Uterus (tissue), 4 donors: ENCODE data around the gene HLA-DMA. TPM values are rescaled to one million over a fixed set of nuclear protein-coding genes. Genes with fewer than 3 reads are reported as not detected.
A peak's percentile ranks its signal among the peaks of the same experiment; 100 is the strongest.

Experiments used
- DNase-seq, 2 donors: peaks; one replicate each; pipeline ENCODE4 v3.0.0-alpha.2; 2019 to 2020
- H3K27ac ChIP-seq, 2 donors: fragments of 200-600 bp; sonication (generic); 1 replicate in 1 of 2; 2 replicates in 1 of 2; pipeline ENCODE4 v1.5.1; 2016 to 2018
- H3K27me3 ChIP-seq, 2 donors: fragments of 200-600 bp; sonication (generic); one replicate each; pipeline ENCODE4 v1.5.1; 2018 to 2019; ENCODE audit warnings: control low read depth in 1 of 2
- H3K36me3 ChIP-seq, 2 donors: fragments of 200-600 bp; sonication (generic); one replicate each; pipeline ENCODE4 v1.5.1; 2019; ENCODE audit warnings: control low read depth in 1 of 2
- H3K4me1 ChIP-seq, 2 donors: fragments of 200-600 bp; sonication (generic); one replicate each; pipeline ENCODE4 v1.5.1; 2018 to 2019; ENCODE audit warnings: control low read depth in 1 of 2
- H3K4me3 ChIP-seq, 2 donors: fragments of 200-600 bp; sonication (generic); 1 replicate in 1 of 2; 2 replicates in 1 of 2; pipeline ENCODE4 v1.5.1; 2018 to 2019; ENCODE audit warnings: mild to moderate bottlenecking in 1 of 2
- H3K9me3 ChIP-seq, 2 donors: fragments of 200-600 bp; sonication (generic); one replicate each; pipeline ENCODE4 v1.5.1; 2019; ENCODE audit warnings: control low read depth in 1 of 2
- POLR2A ChIP-seq, 2 donors: fragments of 450-650 bp; IDR thresholded peaks; one replicate each; pipeline ENCODE4 v1.6.1; 2016; ENCODE audit warnings: antibody characterized with exemption in 2 of 2, mild to moderate bottlenecking in 1 of 2, moderate library complexity in 1 of 2
- intact Hi-C: fragments of 100-400 bp; cut with DNase I; formaldehyde crosslinking; loops from one replicate; pipeline ENCODE4 v1.15.1; 2023; ENCODE audit warnings: low total_unique reads
- total RNA-seq, 4 donors: library from RNA; depleted of rRNA in 3 of 4; stranded (reverse); fragments of >200 nt in 3 of 4; gene quantifications; one replicate each; pipeline versions ENCODE4 v1.1.0 to v1.2.4, GENCODE V29; 2014 to 2023
- TF ChIP-seq, protein P1 (sequence below), 4 experiments: fragments of 200-600 bp in 2 of 4; fragments of 450-650 bp in 2 of 4; sonication (generic) in 2 of 4; IDR thresholded peaks; one replicate each; pipeline ENCODE4 v1.5.1; 2016 to 2019; ENCODE audit warnings: antibody characterized with exemption in 4 of 4, mild to moderate bottlenecking in 2 of 4, moderate library complexity in 1 of 4
- donor health status: DM: yes; HTN: yes; CAD: no.

HLA-DMA gene
- total RNA-seq, 4 donors from 2014 or later: 6.6 to 134 (median 51.7) TPM

DNA sequence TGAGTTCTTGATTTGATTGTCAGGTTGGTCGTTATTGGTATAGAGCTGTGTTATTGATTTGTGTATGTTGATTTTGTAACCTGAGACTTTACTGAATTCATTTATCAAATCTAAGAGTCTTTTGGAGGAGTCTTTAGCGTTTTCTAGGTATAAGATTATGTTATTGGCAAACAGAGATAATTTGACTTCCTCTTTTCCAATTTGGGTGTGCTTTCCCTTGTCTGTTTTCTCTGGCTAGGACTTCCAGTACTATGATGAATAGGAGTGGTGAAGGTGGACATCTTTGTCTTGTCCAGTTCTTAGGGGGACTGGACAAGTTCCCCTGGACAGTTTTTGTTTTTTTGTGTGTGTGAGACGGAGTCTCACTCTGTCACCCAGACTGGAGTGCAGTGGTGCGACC lies 39.1 kb upstream of the HLA-DMA start:
- no peak overlapping the region for H3K4me3 ChIP-seq
- H3K9me3 ChIP-seq: no peaks in the 10 kb centered on the region
- intact Hi-C loops: no loop called here
- H3K4me1 ChIP-seq: no peaks in the 10 kb centered on the region
- TF ChIP-seq, protein P1, sequence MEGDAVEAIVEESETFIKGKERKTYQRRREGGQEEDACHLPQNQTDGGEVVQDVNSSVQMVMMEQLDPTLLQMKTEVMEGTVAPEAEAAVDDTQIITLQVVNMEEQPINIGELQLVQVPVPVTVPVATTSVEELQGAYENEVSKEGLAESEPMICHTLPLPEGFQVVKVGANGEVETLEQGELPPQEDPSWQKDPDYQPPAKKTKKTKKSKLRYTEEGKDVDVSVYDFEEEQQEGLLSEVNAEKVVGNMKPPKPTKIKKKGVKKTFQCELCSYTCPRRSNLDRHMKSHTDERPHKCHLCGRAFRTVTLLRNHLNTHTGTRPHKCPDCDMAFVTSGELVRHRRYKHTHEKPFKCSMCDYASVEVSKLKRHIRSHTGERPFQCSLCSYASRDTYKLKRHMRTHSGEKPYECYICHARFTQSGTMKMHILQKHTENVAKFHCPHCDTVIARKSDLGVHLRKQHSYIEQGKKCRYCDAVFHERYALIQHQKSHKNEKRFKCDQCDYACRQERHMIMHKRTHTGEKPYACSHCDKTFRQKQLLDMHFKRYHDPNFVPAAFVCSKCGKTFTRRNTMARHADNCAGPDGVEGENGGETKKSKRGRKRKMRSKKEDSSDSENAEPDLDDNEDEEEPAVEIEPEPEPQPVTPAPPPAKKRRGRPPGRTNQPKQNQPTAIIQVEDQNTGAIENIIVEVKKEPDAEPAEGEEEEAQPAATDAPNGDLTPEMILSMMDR (IDR thresholded peaks at IDR 0.05): no peak
- TF ChIP-seq POLR2A (IDR thresholded peaks at IDR 0.05): no peak
- no peaks in the 10 kb centered on the region for H3K36me3 ChIP-seq
- no peak for DNase-seq
- H3K27ac ChIP-seq: no peak overlapping the region
- no peaks in the 10 kb centered on the region for H3K27me3 ChIP-seq

DNA sequence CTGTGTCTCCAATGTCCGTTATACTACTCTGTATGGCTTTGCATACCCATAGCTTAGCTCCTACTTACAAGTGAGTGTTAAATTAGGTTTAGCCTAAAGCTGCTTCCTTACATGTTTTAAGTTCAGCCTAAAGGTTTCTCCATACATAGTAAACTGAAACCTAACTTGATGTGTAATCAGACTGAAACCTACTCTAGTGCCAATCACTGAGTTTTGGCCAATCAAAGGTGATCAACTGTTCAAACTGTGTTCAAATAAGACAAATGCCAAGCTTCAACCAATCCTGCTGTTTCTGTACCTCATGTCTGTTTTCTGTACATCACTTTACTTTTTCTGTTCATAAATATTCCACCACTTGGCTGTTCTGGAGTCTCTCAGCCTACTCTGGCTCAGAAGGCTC lies 36.5 kb upstream of the HLA-DMA start:
- DNase-seq: no peak
- no peaks in the 10 kb centered on the region for H3K4me1 ChIP-seq

DNA sequence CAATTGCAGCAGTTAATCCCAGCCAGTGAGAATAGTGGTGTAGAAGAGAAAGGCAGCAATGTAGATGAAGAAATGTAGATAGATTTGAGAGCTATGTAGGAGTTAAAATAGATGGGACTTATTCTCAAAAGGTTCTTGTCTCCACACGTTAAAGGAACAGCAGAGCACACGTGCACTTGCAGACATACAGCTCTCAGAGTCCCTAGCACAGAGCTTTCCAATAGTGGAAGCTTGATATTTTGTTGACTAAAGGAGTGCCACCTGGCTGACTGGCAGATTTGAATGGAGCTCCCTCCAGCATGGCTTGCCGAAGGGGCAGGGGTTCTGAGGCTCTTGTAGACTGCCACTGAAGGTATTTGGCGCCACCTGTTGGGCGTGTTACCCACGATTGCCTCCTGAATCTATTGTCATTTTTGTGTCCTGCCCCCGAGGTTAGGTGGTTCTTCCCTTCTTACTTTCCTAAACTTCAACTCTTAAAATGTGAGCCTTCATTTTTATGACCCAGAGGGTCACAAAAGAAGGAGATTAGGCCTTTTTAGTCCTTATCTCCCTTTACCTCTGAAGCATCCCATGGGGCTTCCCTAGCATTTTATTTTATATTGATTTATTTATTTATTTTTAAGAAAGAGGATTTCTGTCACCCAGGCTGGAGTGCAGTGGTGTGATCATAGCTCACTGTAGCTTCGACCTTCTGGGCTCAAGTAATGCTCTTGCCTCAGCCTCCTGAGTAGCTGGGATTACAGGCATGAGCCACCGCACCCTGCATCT lies 31.9 kb upstream of the HLA-DMA start:
- Histone ChIP-seq H3K27ac (no peak overlapping the region), H3K9me3 (no peaks in the 10 kb centered on the region), H3K27me3 (no peaks in the 10 kb centered on the region), H3K4me3 (no peak overlapping the region), H3K4me1 (no peaks in the 10 kb centered on the region), H3K36me3 (no peaks in the 10 kb centered on the region)
- intact Hi-C loops: loop anchor here (5.0 to 10.0 kb wide), 3 partner anchors 50 to 103 kb away; no protein-coding TSS in a partner anchor
- DNase-seq: peak; percentile 87 to 93
- no peak for TF ChIP-seq POLR2A (IDR thresholded peaks at IDR 0.05)
- TF ChIP-seq, protein P1 (IDR thresholded peaks at IDR 0.05): peak; percentile 91 to 94 (median 93)

More for the DNA sequence above, 36.5 kb upstream of the HLA-DMA start:
- TF ChIP-seq POLR2A (IDR thresholded peaks at IDR 0.05): no peak
- TF ChIP-seq, protein P1 (IDR thresholded peaks at IDR 0.05): no peak
- Histone ChIP-seq H3K9me3 (no peaks in the 10 kb centered on the region), H3K4me3 (no peak overlapping the region), H3K36me3 (no peaks in the 10 kb centered on the region), H3K27ac (no peak overlapping the region), H3K27me3 (no peaks in the 10 kb centered on the region)
- intact Hi-C loops: loop anchor here (5.0 to 10.0 kb wide), 3 partner anchors 55 to 107 kb away; no protein-coding TSS in a partner anchor

DNA sequence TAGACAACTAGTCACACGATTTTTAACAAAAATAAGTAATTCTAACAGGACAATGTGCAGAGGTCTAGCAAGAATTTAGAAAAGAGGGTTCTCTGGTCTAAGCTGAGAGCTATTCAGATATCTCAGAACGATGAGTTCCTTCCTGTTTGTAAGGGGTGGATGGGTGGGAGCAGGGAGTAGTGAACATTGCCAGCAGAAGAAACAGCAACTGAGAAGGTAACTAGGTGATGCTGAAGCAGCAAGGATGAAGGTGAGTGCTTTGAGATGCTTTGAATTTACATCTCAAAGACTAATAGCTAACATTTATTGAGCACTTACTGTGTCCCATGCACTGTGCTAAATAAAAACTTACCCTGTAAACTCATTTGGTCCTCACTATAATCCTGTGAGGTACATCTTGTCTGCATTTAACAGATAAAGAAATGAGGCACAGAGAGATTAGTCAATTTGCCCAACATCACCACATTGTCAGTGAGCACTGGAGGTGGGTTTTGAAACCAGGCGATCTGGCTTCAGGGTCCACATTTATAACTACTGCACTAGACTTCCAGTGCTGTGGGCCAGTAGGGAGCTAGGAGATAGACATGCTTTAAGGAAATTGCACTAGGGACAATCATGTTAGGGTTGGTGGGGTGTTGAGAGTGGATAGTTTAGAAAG lies 31.2 kb upstream of the HLA-DMA start:
- intact Hi-C loops: loop anchor here (10.0 kb wide), 1 partner anchor 49 kb away; no protein-coding TSS in a partner anchor
- no peaks in the 10 kb centered on the region for H3K36me3 ChIP-seq
- no peak overlapping the region for H3K27ac ChIP-seq
- no peaks in the 10 kb centered on the region for H3K9me3 ChIP-seq
- H3K4me3 ChIP-seq: no peak overlapping the region
- no peaks in the 10 kb centered on the region for H3K4me1 ChIP-seq
- TF ChIP-seq, protein P1 (IDR thresholded peaks at IDR 0.05): no peak
- no peak for TF ChIP-seq POLR2A (IDR thresholded peaks at IDR 0.05)
- no peak for DNase-seq
- no peaks in the 10 kb centered on the region for H3K27me3 ChIP-seq

DNA sequence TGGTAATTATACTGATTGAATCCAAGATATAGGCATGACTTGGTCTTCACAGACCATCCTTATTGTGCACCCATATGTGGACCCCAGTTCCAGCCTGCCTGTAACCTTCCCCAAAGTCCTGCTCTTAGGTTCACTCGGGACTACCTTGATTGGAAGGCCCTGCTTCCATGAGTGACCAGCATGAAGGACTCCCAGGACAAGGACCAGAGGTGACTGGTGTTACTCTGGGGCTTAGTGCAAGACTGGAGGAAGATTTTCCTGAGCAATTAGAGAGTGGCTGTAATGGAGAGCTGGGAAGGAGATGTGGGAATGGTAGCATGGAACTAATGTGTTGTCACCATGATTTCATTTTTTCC lies 30.6 kb upstream of the HLA-DMA start:
- no peak overlapping the region for H3K4me3 ChIP-seq
- H3K27ac ChIP-seq: peak overlapping the region in 1 of 2 donors; percentile 62
- DNase-seq: no peak
- H3K36me3 ChIP-seq: no peaks in the 10 kb centered on the region
- intact Hi-C loops: loop anchor here (10.0 kb wide), 1 partner anchor 49 kb away; no protein-coding TSS in a partner anchor
- no peaks in the 10 kb centered on the region for H3K4me1 ChIP-seq
- TF ChIP-seq, protein P1 (IDR thresholded peaks at IDR 0.05): no peak
- TF ChIP-seq POLR2A (IDR thresholded peaks at IDR 0.05): no peak
- no peaks in the 10 kb centered on the region for H3K27me3 ChIP-seq
- no peaks in the 10 kb centered on the region for H3K9me3 ChIP-seq
